Measurements from ENCODE around the gene STAT3. TPM values are rescaled to one million over a fixed set of nuclear protein-coding genes. Genes with fewer than 3 reads are reported as not detected.

STAT3 gene
- total and polyA plus RNA-seq, 9 of the 15 experiments (the other 6 are each of a cell fraction or from before 2014, with no cell fraction given) = 90.0 to 179 (median 114) TPM

DNA sequence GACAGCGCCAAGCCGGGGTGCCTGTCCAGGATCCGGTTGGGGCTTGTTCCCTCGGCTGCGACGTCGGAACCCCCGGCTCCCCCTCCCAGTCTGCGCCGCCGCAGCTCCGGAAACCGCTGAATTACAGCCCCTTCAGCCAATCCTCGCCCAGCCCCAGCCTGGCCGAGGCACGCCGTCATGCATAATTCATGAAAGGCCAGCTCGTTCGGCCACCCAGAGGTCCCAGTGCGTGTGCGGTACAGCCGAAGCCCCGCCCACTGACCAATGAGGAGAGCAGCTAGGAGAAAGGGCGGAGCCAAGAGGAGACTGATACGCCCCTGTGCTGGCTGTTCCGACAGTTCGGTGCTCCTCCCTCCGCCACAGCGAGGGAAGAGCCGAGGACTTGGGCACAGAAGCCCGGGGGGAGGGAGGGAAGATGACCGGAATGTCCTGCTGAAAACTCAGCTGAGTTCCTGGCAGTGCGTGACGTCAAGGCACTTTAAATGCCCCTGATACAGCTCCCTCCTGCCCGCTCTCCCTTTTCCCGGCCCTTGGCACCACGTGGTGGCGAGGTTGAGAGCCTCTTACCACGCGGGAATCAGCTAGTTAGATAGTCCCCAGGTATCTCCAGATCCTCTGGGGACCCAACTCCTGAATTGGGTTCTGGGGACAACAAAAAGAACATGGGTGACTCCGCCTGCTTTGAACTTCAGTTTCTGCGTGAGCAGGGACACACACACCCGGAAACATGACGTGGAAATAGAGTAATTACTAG lies at the start of gene STAT3 (continued):
- TF ChIP-seq, protein P1, sequence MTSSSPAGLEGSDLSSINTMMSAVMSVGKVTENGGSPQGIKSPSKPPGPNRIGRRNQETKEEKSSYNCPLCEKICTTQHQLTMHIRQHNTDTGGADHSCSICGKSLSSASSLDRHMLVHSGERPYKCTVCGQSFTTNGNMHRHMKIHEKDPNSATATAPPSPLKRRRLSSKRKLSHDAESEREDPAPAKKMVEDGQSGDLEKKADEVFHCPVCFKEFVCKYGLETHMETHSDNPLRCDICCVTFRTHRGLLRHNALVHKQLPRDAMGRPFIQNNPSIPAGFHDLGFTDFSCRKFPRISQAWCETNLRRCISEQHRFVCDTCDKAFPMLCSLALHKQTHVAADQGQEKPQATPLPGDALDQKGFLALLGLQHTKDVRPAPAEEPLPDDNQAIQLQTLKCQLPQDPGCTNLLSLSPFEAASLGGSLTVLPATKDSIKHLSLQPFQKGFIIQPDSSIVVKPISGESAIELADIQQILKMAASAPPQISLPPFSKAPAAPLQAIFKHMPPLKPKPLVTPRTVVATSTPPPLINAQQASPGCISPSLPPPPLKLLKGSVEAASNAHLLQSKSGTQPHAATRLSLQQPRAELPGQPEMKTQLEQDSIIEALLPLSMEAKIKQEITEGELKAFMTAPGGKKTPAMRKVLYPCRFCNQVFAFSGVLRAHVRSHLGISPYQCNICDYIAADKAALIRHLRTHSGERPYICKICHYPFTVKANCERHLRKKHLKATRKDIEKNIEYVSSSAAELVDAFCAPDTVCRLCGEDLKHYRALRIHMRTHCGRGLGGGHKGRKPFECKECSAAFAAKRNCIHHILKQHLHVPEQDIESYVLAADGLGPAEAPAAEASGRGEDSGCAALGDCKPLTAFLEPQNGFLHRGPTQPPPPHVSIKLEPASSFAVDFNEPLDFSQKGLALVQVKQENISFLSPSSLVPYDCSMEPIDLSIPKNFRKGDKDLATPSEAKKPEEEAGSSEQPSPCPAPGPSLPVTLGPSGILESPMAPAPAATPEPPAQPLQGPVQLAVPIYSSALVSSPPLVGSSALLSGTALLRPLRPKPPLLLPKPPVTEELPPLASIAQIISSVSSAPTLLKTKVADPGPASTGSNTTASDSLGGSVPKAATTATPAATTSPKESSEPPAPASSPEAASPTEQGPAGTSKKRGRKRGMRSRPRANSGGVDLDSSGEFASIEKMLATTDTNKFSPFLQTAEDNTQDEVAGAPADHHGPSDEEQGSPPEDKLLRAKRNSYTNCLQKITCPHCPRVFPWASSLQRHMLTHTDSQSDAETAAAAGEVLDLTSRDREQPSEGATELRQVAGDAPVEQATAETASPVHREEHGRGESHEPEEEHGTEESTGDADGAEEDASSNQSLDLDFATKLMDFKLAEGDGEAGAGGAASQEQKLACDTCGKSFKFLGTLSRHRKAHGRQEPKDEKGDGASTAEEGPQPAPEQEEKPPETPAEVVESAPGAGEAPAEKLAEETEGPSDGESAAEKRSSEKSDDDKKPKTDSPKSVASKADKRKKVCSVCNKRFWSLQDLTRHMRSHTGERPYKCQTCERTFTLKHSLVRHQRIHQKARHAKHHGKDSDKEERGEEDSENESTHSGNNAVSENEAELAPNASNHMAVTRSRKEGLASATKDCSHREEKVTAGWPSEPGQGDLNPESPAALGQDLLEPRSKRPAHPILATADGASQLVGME (CRISPR knock-in tag; IDR thresholded peaks at IDR 0.05) = no peak
- TF ChIP-seq HDAC2 (IDR thresholded peaks at IDR 0.05) (peak; percentile 88), MTF1 (CRISPR knock-in tag; IDR thresholded peaks at IDR 0.05; ENCODE audit: borderline replicate concordance) (no peak), ZNF507 (tag; conservative IDR thresholded peaks at IDR 0.05) (no peak), MEF2A (IDR thresholded peaks at IDR 0.05; ENCODE audit: control insufficient read depth, low read depth, low read length) (no peak), ZC3H8 (IDR thresholded peaks at IDR 0.05) (no peak), CREBBP (IDR thresholded peaks at IDR 0.05; ENCODE audit: low read depth, low read length) (no peak), C11orf30 (IDR thresholded peaks at IDR 0.05; ENCODE audit: low read depth) (no peak), DNMT1 (IDR thresholded peaks at IDR 0.05) (no peak; the same call in 1 of the 2 replicates), SREBF2 (CRISPR knock-in tag; IDR thresholded peaks at IDR 0.05) (no peak), ZNF668 (CRISPR knock-in tag; IDR thresholded peaks at IDR 0.05) (no peak), HSF4 (CRISPR knock-in tag; IDR thresholded peaks at IDR 0.05; ENCODE audit: borderline replicate concordance) (no peak), FOS (IDR thresholded peaks at IDR 0.05; ENCODE audit: extremely low read depth, insufficient read length) (peak; percentile 86), ZBTB1 (CRISPR knock-in tag; IDR thresholded peaks at IDR 0.05; ENCODE audit: borderline replicate concordance, low read depth) (no peak)
- TF ChIP-seq, protein P2, sequence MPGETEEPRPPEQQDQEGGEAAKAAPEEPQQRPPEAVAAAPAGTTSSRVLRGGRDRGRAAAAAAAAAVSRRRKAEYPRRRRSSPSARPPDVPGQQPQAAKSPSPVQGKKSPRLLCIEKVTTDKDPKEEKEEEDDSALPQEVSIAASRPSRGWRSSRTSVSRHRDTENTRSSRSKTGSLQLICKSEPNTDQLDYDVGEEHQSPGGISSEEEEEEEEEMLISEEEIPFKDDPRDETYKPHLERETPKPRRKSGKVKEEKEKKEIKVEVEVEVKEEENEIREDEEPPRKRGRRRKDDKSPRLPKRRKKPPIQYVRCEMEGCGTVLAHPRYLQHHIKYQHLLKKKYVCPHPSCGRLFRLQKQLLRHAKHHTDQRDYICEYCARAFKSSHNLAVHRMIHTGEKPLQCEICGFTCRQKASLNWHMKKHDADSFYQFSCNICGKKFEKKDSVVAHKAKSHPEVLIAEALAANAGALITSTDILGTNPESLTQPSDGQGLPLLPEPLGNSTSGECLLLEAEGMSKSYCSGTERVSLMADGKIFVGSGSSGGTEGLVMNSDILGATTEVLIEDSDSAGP (CRISPR knock-in tag; IDR thresholded peaks at IDR 0.05) = no peak
- TF ChIP-seq, protein P3, sequence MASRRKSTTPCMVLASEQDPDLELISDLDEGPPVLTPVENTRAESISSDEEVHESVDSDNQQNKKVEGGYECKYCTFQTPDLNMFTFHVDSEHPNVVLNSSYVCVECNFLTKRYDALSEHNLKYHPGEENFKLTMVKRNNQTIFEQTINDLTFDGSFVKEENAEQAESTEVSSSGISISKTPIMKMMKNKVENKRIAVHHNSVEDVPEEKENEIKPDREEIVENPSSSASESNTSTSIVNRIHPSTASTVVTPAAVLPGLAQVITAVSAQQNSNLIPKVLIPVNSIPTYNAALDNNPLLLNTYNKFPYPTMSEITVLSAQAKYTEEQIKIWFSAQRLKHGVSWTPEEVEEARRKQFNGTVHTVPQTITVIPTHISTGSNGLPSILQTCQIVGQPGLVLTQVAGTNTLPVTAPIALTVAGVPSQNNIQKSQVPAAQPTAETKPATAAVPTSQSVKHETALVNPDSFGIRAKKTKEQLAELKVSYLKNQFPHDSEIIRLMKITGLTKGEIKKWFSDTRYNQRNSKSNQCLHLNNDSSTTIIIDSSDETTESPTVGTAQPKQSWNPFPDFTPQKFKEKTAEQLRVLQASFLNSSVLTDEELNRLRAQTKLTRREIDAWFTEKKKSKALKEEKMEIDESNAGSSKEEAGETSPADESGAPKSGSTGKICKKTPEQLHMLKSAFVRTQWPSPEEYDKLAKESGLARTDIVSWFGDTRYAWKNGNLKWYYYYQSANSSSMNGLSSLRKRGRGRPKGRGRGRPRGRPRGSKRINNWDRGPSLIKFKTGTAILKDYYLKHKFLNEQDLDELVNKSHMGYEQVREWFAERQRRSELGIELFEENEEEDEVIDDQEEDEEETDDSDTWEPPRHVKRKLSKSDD (conservative IDR thresholded peaks at IDR 0.05; ENCODE audit: low read length) = 0 out of 2 replicates have a peak, but pooled peaks have one; percentile 27
- TF ChIP-seq, protein P4, sequence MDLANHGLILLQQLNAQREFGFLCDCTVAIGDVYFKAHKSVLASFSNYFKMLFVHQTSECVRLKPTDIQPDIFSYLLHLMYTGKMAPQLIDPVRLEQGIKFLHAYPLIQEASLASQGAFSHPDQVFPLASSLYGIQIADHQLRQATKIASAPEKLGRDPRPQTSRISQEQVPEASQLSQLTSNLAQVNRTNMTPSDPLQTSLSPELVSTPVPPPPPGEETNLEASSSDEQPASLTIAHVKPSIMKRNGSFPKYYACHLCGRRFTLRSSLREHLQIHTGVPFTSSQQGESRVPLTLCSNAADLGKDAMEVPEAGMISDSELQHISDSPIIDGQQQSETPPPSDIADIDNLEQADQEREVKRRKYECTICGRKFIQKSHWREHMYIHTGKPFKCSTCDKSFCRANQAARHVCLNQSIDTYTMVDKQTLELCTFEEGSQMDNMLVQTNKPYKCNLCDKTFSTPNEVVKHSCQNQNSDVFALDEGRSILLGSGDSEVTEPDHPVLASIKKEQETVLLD (IDR thresholded peaks at IDR 0.05) = no peak; the same call in 1 of the 2 replicates
